ENCODE results near the gene TUBGCP6.

GRCh38 chr22:50274311-50274710 is 29.5 kb upstream of the TUBGCP6 start:
- TF ChIP-seq CTCF (IDR thresholded peaks at IDR 0.05) (peak in 9 of 12 donors; percentile 13 to 43 (median 27)), POLR2A (IDR thresholded peaks at IDR 0.05) (no peak)

All from heart left ventricle (tissue), 13 donors.